Hepatocyte (in vitro differentiated cells): ENCODE data around the gene ITPR2.
"Not testable (repeated sequence)": the region's sequence is repeated elsewhere in the genome, so short reads cannot be mapped to it uniquely, and the experiment has no call there.

ENCODE experiments used
- CTCF ChIP-seq: fragments of 200-600 bp; sonication (generic); IDR thresholded peaks from 2 replicates; pipeline ENCODE4 v1.5.1; 2016; ENCODE audit warnings: antibody characterized with exemption, mild to moderate bottlenecking; ENCODE audit not compliant: poor library complexity
- EZH2 ChIP-seq: fragments of 200-600 bp; sonication (generic); IDR thresholded peaks from 2 replicates; pipeline ENCODE4 v1.6.1; 2016; ENCODE audit warnings: antibody characterized with exemption, mild to moderate bottlenecking, borderline replicate concordance

GRCh38 chr12:26644376-26644775 is 188.6 kb downstream of the ITPR2 start:
- TF ChIP-seq CTCF, EZH2: not testable (repeated sequence)
